Jurkat, Clone E6-1 (cell line): ENCODE measurements around the gene GRHL3.

Source experiments
- DNase-seq: peaks from one replicate; pipeline ENCODE4 v3.0.0-alpha.2; 2011; ENCODE audit warnings: low read depth, low spot score
- H3K4me3 ChIP-seq: 2 replicates; pipeline ENCODE4 v1.5.1; 2011; ENCODE audit warnings: mild to moderate bottlenecking, low read length, control low read depth, moderate library complexity

GRHL3 gene

GRCh38 chr1:24311234-24311633 is 7.9 kb upstream of the GRHL3 start:
- no peak overlapping the region for H3K4me3 ChIP-seq
- no peak for DNase-seq

GRCh38 chr1:24311741-24312140 is 7.4 kb upstream of the GRHL3 start:
- no peak for DNase-seq
- no peak overlapping the region for H3K4me3 ChIP-seq

- no peak overlapping the region for H3K4me3 ChIP-seq
- no peak for DNase-seq
Measured at GRCh38 chr1:24315391-24315790, 3.8 kb upstream of the GRHL3 start.

- DNase-seq, result no peak
- no peak overlapping the region for H3K4me3 ChIP-seq
Measured at GRCh38 chr1:24316645-24317044, 2.5 kb upstream of the GRHL3 start.

DNA sequence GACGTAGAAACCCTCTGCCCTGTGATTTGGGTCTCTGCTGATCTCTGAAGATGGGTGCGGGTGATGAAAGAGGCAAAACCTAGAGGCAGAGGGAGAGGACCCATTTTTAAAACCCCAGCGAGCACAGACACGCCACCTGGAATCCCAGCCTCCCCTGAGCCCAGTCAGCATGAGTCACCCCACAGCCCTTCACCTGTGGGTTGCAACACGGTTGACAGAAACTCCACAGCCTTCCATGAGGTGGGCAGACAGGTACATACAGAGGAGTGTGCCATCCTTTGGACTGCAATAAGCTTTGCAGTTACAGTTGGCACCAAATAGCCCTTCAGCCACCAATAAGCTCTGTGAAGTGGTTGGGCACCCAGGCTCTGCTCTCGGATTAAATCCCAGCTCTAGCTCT is 2.1 kb upstream of the GRHL3 start:
- DNase-seq, result no peak

GRCh38 chr1:24317956-24318614 is 1.1 kb upstream of the GRHL3 start:
- H3K4me3 ChIP-seq, result no peak overlapping the region
- no peak for DNase-seq

More for the DNA sequence above, 2.1 kb upstream of the GRHL3 start:
- H3K4me3 ChIP-seq, result no peak overlapping the region

DNA sequence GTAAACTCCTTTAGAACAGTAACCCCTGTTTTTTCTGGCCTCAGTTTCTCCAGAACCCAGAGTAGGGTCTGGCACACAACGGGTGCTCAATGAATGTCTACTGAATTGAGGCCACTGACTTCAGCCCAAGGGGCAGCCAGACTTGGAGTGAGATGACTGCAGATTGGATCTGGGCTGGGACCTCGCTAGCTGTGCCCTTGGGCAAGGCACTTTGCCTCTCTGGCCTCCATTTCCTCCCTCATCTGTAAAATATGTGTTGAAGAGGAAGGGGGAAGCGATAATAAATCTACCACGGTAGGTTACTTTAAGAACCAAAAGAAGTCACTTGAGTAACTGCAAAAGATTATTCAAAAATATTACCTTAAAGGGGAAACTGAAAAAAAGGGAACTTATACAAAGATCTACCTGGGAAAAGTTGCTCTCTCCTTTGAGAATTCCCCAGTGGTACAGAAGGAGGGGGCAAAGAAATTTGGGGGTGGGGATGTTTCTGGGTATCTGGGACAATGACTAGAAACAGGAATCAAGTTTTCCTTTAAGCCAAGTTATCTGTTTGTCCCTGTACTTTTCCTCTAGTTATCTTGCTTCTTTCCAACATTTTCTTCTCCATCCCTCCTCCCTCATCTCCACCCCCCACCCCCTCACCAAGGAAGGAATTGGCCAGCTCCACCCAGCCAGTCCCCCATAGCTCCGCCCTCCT is 394 bp upstream of the GRHL3 start:
- no peak overlapping the region for H3K4me3 ChIP-seq
- no peak for DNase-seq

GRCh38 chr1:24319962-24320361 is 805 bp downstream of the GRHL3 start:
- DNase-seq, result no peak
- no peak overlapping the region for H3K4me3 ChIP-seq

- DNase-seq, result no peak
- H3K4me3 ChIP-seq, result no peak overlapping the region
Measured at GRCh38 chr1:24321126-24321525, 2.0 kb downstream of the GRHL3 start.

- no peak overlapping the region for H3K4me3 ChIP-seq
- DNase-seq, result peak; percentile 89
Measured at GRCh38 chr1:24321697-24322469, 2.7 kb downstream of the GRHL3 start.

DNA sequence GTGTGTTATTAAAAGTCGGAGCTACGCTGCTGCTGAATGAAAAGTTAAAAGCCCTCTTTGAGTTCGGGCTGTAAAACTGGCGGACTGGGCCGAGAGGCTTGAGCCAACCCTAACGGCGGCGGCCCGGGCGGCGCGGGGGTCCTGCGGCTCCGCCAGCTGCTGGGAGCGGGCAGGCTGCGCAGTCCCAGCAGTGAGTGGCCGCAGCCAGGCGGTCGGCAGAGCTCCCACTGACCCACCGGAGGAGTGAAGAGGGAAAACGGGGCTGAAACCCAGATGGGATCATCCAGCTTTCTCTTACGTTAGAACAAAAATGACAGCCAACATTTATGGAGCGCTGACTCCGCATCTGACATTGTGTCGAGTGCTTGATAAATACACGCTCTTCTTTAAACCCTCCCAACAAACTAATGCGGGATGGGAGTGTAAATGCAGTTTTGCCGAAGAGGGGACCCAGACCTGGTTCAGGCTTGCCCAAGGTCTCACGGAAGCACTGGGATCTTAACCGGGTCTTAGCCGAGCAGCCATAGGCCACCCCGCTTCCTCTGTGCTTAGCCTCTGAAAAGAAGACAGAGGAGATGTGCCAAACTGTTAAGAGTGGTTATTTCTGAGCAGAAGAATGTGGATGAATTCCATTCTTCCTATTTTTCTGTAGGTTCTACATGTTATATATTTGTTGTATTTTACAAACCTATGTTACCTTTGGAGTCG is 3.5 kb downstream of the GRHL3 start:
- DNase-seq, result no peak
- H3K4me3 ChIP-seq, result no peak overlapping the region

DNA sequence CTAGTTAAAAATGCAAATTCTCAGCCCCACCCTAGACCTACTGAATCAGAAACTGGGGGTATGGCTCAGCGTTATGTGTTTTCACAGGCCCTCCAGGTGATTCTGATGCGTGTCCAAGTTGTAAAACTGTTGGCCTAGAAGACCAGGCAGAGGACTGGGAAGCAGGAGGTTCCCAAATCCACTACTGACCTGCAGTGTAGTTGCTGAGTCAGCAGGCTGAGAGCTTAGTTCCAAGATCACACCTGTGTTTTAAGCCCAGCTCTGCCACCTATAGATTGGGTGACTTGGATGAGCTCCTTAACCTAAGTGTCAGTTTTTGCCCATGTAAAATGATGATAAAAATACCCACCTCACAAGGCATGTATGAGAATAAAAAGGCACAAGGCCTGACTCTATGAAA is 4.1 kb downstream of the GRHL3 start:
- no peak for DNase-seq
- no peak overlapping the region for H3K4me3 ChIP-seq

- no peak overlapping the region for H3K4me3 ChIP-seq
- no peak for DNase-seq
Measured at GRCh38 chr1:24324903-24325302, 5.7 kb downstream of the GRHL3 start.

- no peak for DNase-seq
- H3K4me3 ChIP-seq, result no peak overlapping the region
Measured at GRCh38 chr1:24325587-24326449, 6.7 kb downstream of the GRHL3 start.

- no peak for DNase-seq
Measured at GRCh38 chr1:24327486-24327885, 8.3 kb downstream of the GRHL3 start.

DNA sequence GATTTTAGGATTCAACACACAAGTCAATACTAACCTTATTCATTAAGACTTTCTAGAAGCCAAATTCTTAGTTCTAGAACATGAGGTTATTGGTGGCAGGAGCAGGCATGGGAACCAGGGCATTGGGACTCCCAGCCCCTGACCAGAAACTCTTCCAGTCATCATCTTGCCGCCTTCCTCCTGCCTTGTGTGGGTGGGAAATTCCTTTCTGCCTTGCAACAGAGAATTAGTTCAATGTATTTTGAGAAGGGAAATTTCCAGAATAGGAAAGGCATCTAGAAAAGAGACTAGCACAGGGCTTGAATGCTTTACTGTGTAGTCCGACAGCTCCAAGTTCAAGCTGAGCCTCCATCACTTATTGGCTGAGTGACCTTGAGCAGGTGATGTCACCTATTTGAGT is 8.7 kb downstream of the GRHL3 start:
- DNase-seq, result no peak
- H3K4me3 ChIP-seq, result no peak overlapping the region

More at GRCh38 chr1:24327486-24327885, 8.3 kb downstream of the GRHL3 start:
- H3K4me3 ChIP-seq, result no peak overlapping the region

GRCh38 chr1:24329331-24329730 is 10.2 kb downstream of the GRHL3 start:
- DNase-seq, result no peak
- H3K4me3 ChIP-seq, result no peak overlapping the region

DNA sequence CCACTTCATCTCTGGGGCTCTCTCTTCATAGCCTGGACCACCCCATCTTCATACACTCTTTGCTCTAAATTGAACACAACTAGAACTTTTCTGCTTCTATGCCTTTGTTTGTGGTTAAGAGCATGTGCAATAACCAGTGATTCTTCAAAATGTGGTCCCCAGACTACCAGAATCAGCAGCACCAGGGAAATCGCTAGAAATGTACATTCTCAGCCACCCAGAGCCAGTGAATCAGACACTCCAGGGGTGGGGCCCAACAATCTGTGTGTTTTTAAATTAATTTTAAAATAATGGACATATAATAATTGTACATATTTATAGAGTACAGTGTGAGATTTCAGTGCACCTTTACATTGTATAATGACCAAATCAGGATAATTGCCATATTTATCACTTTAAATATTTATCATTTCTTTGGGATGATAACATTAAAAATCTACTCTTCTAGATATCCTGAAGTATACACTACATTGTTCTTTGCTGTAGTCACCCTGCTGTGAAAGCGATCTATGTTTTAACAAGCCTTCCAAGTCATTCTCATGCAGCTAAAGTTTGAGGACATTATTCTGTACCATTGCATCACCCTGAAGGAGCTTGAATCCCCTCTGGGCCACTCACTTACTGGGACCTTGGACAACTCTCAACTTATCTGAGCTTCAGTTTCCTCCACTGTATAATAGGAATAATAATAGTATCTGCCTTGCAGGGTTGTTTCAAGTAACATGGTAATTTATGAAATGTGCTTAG is 10.8 kb downstream of the GRHL3 start:
- no peak for DNase-seq
- H3K4me3 ChIP-seq, result no peak overlapping the region
